Jurkat, Clone E6-1 (cell line): ENCODE data around the gene BZW1. TPM values are rescaled to one million over a fixed set of nuclear protein-coding genes. Genes with fewer than 3 reads are reported as not detected.

Experiments
- DNase-seq: peaks from one replicate; pipeline ENCODE4 v3.0.0-alpha.2; 2011; ENCODE audit warnings: low read depth, low spot score
- H3K4me3 ChIP-seq: 2 replicates; pipeline ENCODE4 v1.5.1; 2011; ENCODE audit warnings: mild to moderate bottlenecking, low read length, control low read depth, moderate library complexity
- polyA plus RNA-seq: library from polyadenylated mRNA; unstranded; fragments of >200 nt; gene quantifications from one replicate; pipeline ENCODE4 v1.2.1, GENCODE V29; 2012; ENCODE audit warnings: missing spikeins; ENCODE audit not compliant: insufficient read length, insufficient read depth

The BZW1 gene
- polyA plus RNA-seq = 370 TPM

DNA sequence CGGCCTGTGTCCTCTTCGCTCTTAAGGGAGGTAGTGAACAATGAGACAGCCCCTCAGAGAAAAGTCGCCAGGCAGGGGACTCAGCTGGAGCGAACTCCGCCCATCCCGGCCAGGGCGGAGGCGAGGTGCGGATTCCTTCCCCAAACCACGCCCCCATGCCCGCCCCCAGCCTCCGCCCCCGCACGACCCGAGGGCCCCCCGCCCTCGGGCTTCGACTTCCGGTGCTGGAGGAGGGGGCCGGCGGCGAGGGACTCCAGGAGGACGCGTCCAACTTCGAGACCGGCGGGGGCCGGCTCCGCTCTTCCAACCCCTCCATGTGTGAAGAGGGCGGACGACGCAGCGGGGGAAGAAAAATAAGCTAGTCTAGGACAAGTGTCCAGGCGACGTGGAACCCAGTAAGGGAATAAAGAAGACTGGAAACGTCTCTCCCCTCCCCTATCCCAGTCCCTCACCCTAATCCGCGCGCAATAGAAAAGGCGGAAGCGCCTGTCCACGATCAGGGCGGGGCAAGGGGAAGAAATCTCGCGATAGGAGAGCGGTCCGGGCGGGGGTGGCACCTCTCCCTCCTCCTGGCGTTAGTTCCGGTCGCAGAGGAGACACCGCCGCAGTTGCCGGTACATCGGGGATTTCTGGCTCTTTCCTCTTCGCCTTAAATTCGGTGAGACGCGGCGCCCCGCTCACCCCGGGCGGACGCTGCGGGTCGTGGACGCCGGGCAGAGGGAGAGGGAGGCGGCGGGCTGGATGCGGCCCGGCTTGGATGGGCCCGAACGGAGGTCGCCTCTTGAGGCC is at the start of gene BZW1:
Gene BZW1, plus strand, starts transcription at position 578 of the 789 bp plus-strand sequence. CDS start 1,308 bp downstream, outside the sequence.
- H3K4me3 ChIP-seq = peak within 1 kb of the TSS; percentile 94
- peak; percentile 95 for DNase-seq

DNA sequence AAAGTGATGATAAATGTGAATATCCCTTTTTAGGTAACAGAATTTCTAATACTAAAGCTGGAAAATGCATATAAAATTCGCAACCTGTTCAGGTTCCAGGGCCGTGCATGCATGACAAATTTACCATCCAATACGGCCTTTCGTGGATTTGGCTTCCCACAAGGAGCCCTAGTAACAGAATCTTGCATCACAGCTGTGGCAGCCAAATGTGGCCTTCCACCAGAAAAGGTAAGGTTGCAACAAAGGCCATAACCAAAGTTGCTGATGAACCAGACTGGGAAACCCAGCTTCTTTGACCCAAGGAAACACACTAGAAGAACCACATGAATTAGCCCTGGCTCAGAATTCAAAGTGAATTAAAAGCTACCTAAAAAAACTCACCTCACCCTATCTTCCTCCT is 49.6 kb upstream of the BZW1 start:
- peak; percentile 2 for DNase-seq
- H3K4me3 ChIP-seq = no peak overlapping the region

GRCh38 chr2:200763422-200763821 is 48.3 kb upstream of the BZW1 start:
- no peak for DNase-seq
- H3K4me3 ChIP-seq = no peak overlapping the region

- no peak overlapping the region for H3K4me3 ChIP-seq
- peak; percentile 64 for DNase-seq
Measured at GRCh38 chr2:200765139-200765951, 46.4 kb upstream of the BZW1 start.

GRCh38 chr2:200765995-200766660 is 45.6 kb upstream of the BZW1 start:
- peak; percentile 3 for DNase-seq

GRCh38 chr2:200767111-200767885 is 44.4 kb upstream of the BZW1 start:
- no peak for DNase-seq

More at GRCh38 chr2:200765995-200766660, 45.6 kb upstream of the BZW1 start:
- no peak overlapping the region for H3K4me3 ChIP-seq

DNA sequence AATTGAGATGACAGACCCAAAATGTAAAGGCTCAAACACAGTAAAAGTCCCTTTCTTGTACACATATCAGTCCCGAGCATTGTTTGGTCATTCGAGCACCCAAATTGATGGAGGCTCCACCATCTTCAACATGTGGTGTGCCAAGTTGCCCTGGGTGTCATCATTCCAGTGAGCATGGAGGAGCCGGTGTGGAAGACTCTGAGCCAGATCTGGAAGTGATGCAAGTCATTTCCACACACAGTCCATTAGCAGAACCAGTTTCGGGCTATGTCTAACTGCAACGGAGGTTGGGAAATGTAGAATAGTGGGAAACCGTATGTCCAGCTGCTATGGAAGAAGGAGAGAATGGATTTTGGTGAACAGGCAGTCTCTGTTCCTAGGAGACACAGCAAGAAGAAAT is 40.9 kb upstream of the BZW1 start:
- DNase-seq = no peak
- H3K4me3 ChIP-seq = no peak overlapping the region

More at GRCh38 chr2:200767111-200767885, 44.4 kb upstream of the BZW1 start:
- no peak overlapping the region for H3K4me3 ChIP-seq

GRCh38 chr2:200772620-200773019 is 39.1 kb upstream of the BZW1 start:
- no peak for DNase-seq
- no peak overlapping the region for H3K4me3 ChIP-seq

DNA sequence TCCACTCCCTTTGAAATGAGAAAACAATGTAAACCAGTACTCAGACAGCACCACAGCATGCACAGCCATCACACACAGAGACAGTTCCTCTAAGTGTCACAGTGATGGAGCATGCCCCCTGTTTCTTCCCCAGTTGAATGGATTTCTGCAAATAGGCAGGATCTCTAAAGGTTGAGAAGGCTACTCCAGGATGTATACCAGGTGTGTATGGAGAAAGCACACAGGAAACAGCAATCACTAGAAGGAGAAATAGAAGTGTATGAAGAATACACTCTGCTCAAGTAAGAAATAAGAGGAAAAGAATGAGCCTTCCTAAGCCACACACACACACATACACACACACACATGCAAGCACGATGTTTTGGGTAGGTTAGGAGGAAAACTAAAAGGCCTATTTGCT is 38.6 kb upstream of the BZW1 start:
- no peak for DNase-seq
- no peak overlapping the region for H3K4me3 ChIP-seq

- H3K4me3 ChIP-seq = no peak overlapping the region
- DNase-seq = no peak
Measured at GRCh38 chr2:200774920-200775319, 36.8 kb upstream of the BZW1 start.

DNA sequence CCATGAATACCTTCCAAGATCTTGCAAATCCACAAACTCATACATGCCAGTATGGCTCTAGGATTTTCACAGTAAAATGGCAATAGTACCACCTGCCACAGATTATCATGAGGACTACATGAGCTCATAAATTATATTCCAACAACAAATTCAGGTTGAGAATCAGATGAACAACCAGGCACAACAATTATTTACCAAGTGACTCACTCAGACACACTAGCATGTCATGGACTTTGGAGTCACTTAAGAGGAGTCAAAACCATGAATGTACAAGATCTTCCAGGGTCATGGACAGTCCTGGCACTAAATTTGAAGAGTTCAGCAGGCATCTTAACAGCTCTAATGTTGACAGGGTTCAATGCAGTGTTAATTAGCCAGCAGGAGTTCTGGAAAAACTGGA is 34.4 kb upstream of the BZW1 start:
- no peak for DNase-seq
- no peak overlapping the region for H3K4me3 ChIP-seq

- H3K4me3 ChIP-seq = no peak overlapping the region
- DNase-seq = no peak
Measured at GRCh38 chr2:200778038-200778437, 33.7 kb upstream of the BZW1 start.

DNA sequence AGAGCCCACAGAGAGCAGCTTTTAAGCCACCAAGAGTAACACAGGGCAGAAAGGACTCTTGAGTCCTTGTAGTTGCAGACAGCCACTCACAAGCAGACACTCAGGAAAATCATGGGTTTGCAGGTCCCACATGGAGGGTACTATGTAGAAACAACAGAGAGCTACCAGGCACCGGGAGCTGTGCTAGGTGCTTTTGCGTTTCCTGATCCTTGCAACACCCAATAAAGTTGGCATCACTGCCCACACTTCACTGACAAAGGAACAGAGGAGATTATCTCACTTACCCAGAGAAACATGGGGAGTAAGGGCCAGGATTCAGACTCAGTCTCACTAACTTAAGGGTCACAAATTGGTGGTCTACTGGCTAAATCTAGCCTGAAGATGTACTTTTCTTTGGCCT is 32.5 kb upstream of the BZW1 start:
- DNase-seq = no peak

DNA sequence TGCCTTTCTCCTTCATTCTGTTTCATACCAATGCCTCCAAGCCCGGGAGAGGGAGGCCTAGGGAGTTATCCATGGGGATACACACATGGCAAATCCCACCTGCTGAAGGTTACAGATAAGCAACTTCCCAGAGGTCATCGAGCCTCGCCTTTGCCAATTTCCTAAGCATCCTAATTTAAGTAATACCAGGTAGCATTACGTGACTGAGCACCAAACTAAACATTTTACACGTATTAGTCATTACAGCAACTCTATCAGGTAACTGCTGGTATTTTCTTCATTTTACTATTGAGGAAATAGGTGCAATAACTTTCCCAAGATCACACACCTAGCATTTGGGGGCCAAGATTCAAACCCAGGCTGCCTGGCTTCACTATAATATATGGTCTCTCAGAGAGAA is 30.1 kb upstream of the BZW1 start:
- DNase-seq = no peak
- H3K4me3 ChIP-seq = no peak overlapping the region

More for the DNA sequence above, 32.5 kb upstream of the BZW1 start:
- H3K4me3 ChIP-seq = no peak overlapping the region

DNA sequence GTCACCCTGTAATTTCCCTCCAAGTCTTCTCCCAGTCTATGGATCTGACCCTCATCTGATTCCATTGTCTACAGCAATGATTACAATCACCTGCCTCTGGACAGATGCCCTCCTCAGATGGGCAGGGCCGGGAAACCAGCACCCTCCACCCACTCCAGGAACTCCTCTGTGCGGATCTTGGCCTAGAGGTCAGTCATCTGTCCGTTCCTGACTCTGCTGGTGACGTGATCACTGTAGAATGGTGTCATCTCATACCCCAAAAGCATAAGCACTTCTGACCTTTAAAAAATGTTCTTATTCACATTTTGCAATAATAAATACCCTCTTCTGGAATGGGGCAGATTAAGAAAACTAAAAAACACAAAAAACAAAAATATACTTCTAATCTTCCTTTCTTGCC is 29.5 kb upstream of the BZW1 start:
- no peak for DNase-seq
- H3K4me3 ChIP-seq = no peak overlapping the region

GRCh38 chr2:200784215-200784614 is 27.5 kb upstream of the BZW1 start:
- DNase-seq = no peak
- no peak overlapping the region for H3K4me3 ChIP-seq

DNA sequence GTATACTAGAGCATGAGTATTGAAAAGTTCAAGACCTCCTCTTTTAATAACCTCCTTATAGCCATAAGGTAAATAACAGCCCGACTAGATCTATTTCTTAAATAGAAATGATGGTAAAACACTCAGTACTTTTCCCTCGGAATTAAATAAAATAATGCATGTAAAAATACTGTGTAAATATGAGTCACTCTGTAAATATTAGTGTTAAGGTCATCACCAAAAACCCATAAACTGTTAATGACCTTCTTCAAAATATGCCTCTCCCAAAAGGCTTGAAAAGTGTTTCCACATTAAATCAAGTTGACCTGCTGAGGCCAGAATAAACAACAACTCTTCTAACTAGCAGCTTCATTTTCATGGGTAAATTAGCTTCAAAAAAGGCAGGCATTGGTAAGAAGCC is 25.3 kb upstream of the BZW1 start:
- H3K4me3 ChIP-seq = no peak overlapping the region

GRCh38 chr2:200786826-200787225 is 24.9 kb upstream of the BZW1 start:
- H3K4me3 ChIP-seq = no peak overlapping the region
- DNase-seq = no peak

More for the DNA sequence above, 25.3 kb upstream of the BZW1 start:
- no peak for DNase-seq
